Stimulated activated CD8-positive, alpha-beta memory T cell treated with anti-CD3 and anti-CD28 coated beads, Interleukin-2, amount 100 ng/mL, for 1 hour (primary cell): ENCODE data around the gene CCT5.
"Not testable (repeated sequence)": the region's sequence is repeated elsewhere in the genome, so short reads cannot be mapped to it uniquely, and the experiment has no call there.

Source experiments
- DNase-seq, 2 donors: peaks; one replicate each; pipeline ENCODE4 v3.0.0-alpha.2; 2020; ENCODE audit warnings: low read depth in 2 of 2

CCT5 gene

GRCh38 chr5:10301842-10302610 is 51.9 kb downstream of the CCT5 start:
- no peak for DNase-seq

GRCh38 chr5:10303201-10303600 is 53.1 kb downstream of the CCT5 start:
- no peak for DNase-seq

- no peak for DNase-seq
Observed at GRCh38 chr5:10303699-10304170, 53.7 kb downstream of the CCT5 start.

GRCh38 chr5:10304932-10305331 is 54.9 kb downstream of the CCT5 start:
- no peak for DNase-seq

- no peak for DNase-seq
Observed at GRCh38 chr5:10306114-10306513, 56.0 kb downstream of the CCT5 start.

- no peak for DNase-seq
Observed at GRCh38 chr5:10306806-10307205, 56.7 kb downstream of the CCT5 start.

- no peak for DNase-seq
Observed at GRCh38 chr5:10307206-10308148, 57.4 kb downstream of the CCT5 start, which contains the start of gene CMBL. Gene CMBL (minus strand): TSS chr5:10307902. CDS start chr5:10290762, 17,140 bp downstream.

- DNase-seq, result no peak
Observed at GRCh38 chr5:10308844-10309243, 58.8 kb downstream of the CCT5 start.

GRCh38 chr5:10310066-10310779 is 60.1 kb downstream of the CCT5 start:
- no peak for DNase-seq

- DNase-seq, result not testable (repeated sequence)
Observed at GRCh38 chr5:10310835-10311570, 60.9 kb downstream of the CCT5 start.

- DNase-seq, result no peak
Observed at GRCh38 chr5:10311595-10312425, 61.7 kb downstream of the CCT5 start.

GRCh38 chr5:10315201-10315600 is 65.1 kb downstream of the CCT5 start:
- DNase-seq, result no peak
